Stimulated activated CD8-positive, alpha-beta memory T cell treated with anti-CD3 and anti-CD28 coated beads, Interleukin-2, amount 100 ng/mL, for 48 hours (primary cell): ENCODE measurements around the gene TMEM94.
A peak's percentile ranks its signal among the peaks of the same experiment; 100 is the strongest.

Source experiments
- DNase-seq, 2 donors: peaks; one replicate each; pipeline ENCODE4 v3.0.0-alpha.2; 2020; ENCODE audit warnings: low read depth in 2 of 2

Gene TMEM94

GRCh38 chr17:75525806-75526554 lies 69.5 kb downstream of the TMEM94 start:
- DNase-seq = no peak

GRCh38 chr17:75526555-75527270 lies 70.3 kb downstream of the TMEM94 start:
- DNase-seq = no peak

- DNase-seq = no peak
These were observed 74.6 kb downstream of the TMEM94 start for GRCh38 chr17:75530837-75531720.

- no peak for DNase-seq
These were observed 75.3 kb downstream of the TMEM94 start for GRCh38 chr17:75531721-75532072.

- DNase-seq = peak; percentile 42 to 52
These were observed 78.7 kb downstream of the TMEM94 start for GRCh38 chr17:75535119-75535537.

GRCh38 chr17:75535871-75536270 lies 79.4 kb downstream of the TMEM94 start:
- no peak for DNase-seq

GRCh38 chr17:75536366-75536765 lies 79.9 kb downstream of the TMEM94 start:
- DNase-seq = no peak

GRCh38 chr17:75539967-75540729 lies 83.7 kb downstream of the TMEM94 start:
- DNase-seq = no peak

GRCh38 chr17:75540923-75541503 lies 84.6 kb downstream of the TMEM94 start:
- DNase-seq = no peak

GRCh38 chr17:75542229-75542628 lies 85.8 kb downstream of the TMEM94 start:
- DNase-seq = no peak

GRCh38 chr17:75542728-75543336 lies 86.4 kb downstream of the TMEM94 start:
- DNase-seq = no peak

- DNase-seq = no peak
These were observed 87.8 kb downstream of the TMEM94 start for GRCh38 chr17:75544250-75544649.

- no peak for DNase-seq
These were observed 89.7 kb downstream of the TMEM94 start for GRCh38 chr17:75546181-75546580.

GRCh38 chr17:75547091-75547490 lies 90.7 kb downstream of the TMEM94 start:
- DNase-seq = no peak

GRCh38 chr17:75548813-75549212 lies 92.4 kb downstream of the TMEM94 start:
- DNase-seq = no peak
